GM12872 (cell line): Measurements from ENCODE around the gene TMEM40.

Source experiments
- TF ChIP-seq, protein P1 (sequence below): IDR thresholded peaks from 3 replicates; pipeline ENCODE4 v1.5.1; 2011; ENCODE audit warnings: low read depth, mild to moderate bottlenecking, low read length, moderate library complexity; ENCODE audit not compliant: insufficient read depth

The TMEM40 gene

DNA sequence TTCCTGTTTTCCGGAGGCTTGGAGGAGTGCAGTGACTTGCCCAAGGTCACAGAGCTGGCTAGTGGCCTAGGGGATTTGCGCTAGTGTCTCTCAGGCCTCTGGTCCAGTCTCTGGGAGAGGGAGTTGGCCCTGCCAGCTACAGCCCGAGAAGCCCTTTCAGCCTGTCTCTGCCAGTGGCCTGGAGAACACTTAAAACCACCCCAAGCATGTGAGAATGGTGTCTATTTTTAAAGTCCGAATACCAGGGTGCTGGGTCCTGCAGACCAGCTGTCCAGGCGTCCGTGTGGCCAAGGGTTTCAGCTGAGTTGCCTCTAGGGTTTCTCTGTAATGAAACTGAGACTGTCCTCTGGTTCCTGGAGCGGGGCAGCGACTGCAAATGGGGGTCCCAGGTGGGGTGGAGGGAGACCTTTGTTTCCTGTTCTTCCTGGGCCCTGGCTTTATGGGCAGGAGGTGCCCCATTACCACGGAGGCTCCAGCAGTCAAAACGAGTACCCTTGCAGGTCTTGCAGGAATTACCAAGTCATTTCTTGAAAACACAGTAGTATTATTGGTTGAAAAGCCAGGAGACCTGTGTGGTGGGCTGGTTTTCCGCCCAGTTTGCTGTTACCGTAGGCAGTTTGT lies 39.6 kb upstream of the TMEM40 start:
- TF ChIP-seq, protein P1, sequence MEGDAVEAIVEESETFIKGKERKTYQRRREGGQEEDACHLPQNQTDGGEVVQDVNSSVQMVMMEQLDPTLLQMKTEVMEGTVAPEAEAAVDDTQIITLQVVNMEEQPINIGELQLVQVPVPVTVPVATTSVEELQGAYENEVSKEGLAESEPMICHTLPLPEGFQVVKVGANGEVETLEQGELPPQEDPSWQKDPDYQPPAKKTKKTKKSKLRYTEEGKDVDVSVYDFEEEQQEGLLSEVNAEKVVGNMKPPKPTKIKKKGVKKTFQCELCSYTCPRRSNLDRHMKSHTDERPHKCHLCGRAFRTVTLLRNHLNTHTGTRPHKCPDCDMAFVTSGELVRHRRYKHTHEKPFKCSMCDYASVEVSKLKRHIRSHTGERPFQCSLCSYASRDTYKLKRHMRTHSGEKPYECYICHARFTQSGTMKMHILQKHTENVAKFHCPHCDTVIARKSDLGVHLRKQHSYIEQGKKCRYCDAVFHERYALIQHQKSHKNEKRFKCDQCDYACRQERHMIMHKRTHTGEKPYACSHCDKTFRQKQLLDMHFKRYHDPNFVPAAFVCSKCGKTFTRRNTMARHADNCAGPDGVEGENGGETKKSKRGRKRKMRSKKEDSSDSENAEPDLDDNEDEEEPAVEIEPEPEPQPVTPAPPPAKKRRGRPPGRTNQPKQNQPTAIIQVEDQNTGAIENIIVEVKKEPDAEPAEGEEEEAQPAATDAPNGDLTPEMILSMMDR: no peak

DNA sequence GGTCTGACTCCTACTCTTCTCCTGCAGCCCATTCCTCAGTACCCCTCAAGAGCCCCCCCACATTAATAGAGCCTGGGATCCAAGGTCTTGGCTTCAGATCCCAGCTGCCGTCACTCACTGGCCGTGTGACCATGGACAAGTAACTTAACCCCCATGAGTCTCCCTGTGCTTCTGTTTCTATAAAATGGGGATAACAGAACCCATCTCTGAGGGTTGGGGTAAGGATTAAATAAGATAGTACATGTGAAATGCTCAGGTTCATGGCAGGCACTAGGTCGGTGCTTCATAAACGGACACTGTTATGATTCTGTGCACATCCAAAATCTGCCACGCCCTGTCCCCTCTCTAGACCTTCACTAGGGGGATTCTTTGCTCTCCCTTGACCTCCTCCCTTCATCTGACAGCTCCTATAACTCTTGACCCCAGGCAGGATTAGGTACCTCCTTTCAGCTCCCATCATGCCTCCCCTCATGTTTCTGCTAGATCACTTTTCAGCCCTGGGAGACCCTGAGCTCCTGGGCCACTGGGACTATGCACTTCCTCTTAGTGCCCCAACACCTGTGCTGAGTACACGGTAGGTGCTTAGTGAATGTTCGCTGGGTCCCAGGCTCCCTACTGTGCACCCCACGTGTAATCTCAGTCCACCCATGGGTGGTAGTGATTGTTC lies 39.0 kb upstream of the TMEM40 start:
- TF ChIP-seq, protein P1: no peak

DNA sequence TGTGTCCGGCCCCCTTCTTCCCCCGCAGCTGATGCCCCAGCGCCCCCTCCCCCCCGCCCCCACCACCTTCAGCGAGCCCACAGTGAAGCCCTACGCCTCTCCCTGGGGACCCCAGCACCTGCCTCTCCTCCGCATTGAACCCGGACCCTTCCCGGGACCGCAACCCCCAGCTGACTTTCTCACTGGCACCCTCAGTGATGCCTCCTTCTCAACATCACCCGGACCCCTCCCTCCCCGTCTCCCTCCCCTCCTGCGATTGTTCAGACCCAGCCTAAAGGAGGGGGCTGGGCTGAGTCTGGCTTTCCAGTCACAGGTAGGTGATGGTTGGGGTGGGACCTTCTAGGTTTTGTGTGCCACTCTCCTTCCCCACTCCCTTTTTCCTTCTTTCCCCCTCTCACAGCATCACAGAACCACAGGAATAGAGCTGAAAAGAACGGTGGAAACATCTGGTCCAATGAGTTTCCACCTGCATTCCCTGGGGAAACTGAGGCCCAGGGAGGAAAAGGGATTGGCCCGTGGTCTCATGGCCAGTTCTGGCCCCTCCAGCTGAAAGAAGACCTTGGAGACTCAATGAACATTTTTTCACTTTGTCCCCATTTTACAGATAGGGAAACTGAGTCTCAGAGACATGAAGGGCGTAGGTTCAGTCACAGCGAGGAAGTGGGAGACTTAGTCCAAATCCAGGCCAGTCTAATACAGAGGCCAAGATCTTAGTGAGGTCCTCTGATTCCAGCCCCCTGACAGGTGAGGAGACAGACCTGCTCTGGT lies 38.2 kb upstream of the TMEM40 start:
- TF ChIP-seq, protein P1: no peak

DNA sequence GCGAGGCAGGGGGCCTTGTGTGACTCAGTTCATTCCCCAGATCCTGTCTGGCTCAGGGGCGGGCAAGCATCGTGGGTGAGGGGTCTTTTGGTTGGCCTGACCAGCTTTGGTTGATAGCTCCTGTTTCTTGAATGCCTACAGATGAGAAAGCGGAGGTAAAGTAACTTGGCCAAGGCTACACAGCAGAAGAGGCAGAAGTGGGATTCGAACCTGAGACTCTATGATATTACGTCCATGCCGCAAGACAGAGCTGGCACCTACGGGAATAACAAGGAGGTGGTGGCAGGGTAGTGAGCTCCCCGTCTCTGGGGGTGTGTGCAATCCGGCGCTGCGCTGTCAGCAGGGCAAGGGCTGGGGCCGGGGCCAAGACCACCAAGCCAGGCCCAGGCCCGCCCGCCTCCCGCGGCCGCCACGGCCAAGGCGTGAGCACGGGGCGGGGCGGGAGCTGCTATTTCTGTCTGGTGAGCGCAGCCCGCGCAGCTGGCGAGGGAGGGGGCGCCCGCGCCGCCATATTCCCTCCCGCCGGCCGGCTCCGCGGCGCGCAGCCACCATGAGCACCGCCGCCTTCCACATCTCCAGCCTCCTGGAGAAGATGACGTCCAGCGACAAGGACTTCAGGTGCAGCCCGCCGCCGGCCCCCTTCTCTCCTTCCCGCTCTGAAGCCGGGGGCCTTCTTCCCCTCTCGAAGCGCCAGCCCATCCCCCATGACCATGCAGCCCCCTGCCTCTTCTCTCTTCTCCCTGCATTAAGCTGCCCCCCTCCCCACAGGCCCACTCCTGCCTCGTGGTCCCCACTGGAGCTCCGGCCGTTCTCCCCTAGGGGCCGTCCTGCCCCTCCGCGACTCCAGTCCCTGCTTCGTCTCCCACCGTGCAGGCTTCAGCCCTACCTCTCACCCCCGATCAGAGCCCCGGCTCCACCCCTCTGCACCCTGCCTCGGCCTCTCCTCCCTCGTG lies 37.4 kb upstream of the TMEM40 start, which contains the start of gene CAND2:
CAND2 (plus strand) TSS at position 510 of the 953 bp plus-strand sequence; CDS start at position 551, 41 bp downstream.
- TF ChIP-seq, protein P1: no peak

DNA sequence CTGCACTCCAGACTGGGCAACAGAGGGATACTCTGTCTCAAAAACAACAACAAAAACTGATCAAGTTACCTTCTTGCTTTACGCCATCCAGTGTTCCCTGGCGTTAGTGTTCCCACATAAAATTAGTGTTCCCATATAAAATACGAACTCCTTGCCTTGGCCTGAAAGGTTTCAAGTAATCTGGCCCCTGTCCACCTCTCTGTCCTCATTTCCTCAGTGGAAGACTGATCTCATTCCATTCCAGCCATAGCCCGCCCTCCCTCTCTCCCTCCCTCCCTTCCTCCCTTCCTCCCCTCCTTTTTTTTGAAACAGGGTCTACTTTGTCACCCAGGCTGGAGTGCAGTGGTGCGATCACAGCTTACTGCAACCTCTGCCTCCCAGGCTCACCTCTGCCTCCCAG lies 34.6 kb upstream of the TMEM40 start:
- TF ChIP-seq, protein P1: no peak

DNA sequence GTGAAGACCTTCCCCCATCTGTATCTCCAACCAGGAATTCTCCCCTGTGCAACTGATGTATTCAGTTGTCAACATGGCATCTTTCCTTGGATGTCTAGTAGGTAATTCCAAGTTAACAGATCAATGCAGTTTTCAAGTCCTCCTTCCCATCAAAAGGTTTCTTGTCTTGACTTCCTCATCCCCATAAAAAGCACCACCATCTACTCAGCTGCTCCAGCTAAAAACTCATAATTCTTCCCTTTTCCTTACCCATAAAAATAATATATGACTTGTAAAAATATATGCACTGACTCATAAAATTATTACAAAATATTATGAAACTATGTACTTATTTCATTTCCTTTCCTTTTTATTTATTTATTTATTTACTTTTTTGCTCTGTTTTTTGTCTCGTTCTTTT lies 32.4 kb upstream of the TMEM40 start:
- TF ChIP-seq, protein P1: no peak
